Neural progenitor cell (in vitro differentiated cells): Measurements from ENCODE around the gene SIL1. TPM values are rescaled to one million over a fixed set of nuclear protein-coding genes. Genes with fewer than 3 reads are reported as not detected.
A peak's percentile ranks its signal among the peaks of the same experiment; 100 is the strongest.

Source experiments
- DNase-seq: peaks from one replicate; pipeline ENCODE4 v3.0.0-alpha.2; 2016; ENCODE audit warnings: low spot score
- H2AFZ ChIP-seq: fragments of 200-600 bp; sonication (generic); replicated peaks from 2 replicates; pipeline ENCODE4 v1.6.1; 2016; ENCODE audit warnings: antibody characterized with exemption
- H3F3A ChIP-seq: fragments of 200-600 bp; sonication (generic); 2 replicates; pipeline ENCODE4 v1.6.1; 2016; ENCODE audit warnings: antibody characterized with exemption, low read depth
- H3K27ac ChIP-seq: fragments of 200-600 bp; sonication (generic); 2 replicates; pipeline ENCODE4 v1.5.1; 2016; ENCODE audit warnings: mild to moderate bottlenecking
- H3K27me3 ChIP-seq: fragments of 200-600 bp; sonication (generic); 2 replicates; pipeline ENCODE4 v1.6.1; 2016; ENCODE audit warnings: mild to moderate bottlenecking, moderate library complexity
- H3K36me3 ChIP-seq: fragments of 200-600 bp; sonication (generic); 2 replicates; pipeline ENCODE4 v1.5.1; 2016
- H3K4me1 ChIP-seq: fragments of 200-600 bp; sonication (generic); 2 replicates; pipeline ENCODE4 v1.6.1; 2016; ENCODE audit warnings: mixed run types
- H3K4me2 ChIP-seq: fragments of 200-600 bp; sonication (generic); 2 replicates; pipeline ENCODE4 v1.6.1; 2016
- H3K4me3 ChIP-seq: fragments of 200-600 bp; sonication (generic); 2 replicates; pipeline ENCODE4 v1.5.1; 2016
- H3K79me2 ChIP-seq: fragments of 200-600 bp; sonication (generic); 2 replicates; pipeline ENCODE4 v1.6.1; 2016; ENCODE audit warnings: low read depth
- H3K9ac ChIP-seq: fragments of 200-600 bp; sonication (generic); 2 replicates; pipeline ENCODE4 v1.6.1; 2016
- H3K9me3 ChIP-seq: fragments of 200-600 bp; sonication (generic); 2 replicates; pipeline ENCODE4 v1.5.1; 2016; ENCODE audit warnings: low read depth
- H4K20me1 ChIP-seq: fragments of 200-600 bp; sonication (generic); 2 replicates; pipeline ENCODE4 v1.6.1; 2016; ENCODE audit warnings: low read depth
- H3K27ac Mint-ChIP-seq: 3 replicates; pipeline ENCODE4 v1.8.0; 2021; ENCODE audit warnings: mixed read lengths
- H3K27me3 Mint-ChIP-seq: 2 replicates; pipeline ENCODE4 v1.8.0; 2022; ENCODE audit warnings: low read depth, mild to moderate bottlenecking, inconsistent platforms, moderate library complexity, mixed read lengths; ENCODE audit not compliant: insufficient read depth
- H3K36me3 Mint-ChIP-seq: 3 replicates; pipeline ENCODE4 v1.8.0; 2021; ENCODE audit warnings: mixed read lengths
- H3K4me1 Mint-ChIP-seq: 3 replicates; pipeline ENCODE4 v1.8.0; 2021; ENCODE audit warnings: mixed read lengths
- H3K4me3 Mint-ChIP-seq: 3 replicates; pipeline ENCODE4 v1.8.0; 2021; ENCODE audit warnings: mild to moderate bottlenecking, moderate library complexity, mixed read lengths
- H3K9me3 Mint-ChIP-seq: 3 replicates; pipeline ENCODE4 v1.8.0; 2020; ENCODE audit warnings: mixed read lengths
- EZH2 ChIP-seq: fragments of 200-600 bp; sonication (generic); IDR thresholded peaks from 2 replicates; pipeline ENCODE4 v1.6.1; 2017; ENCODE audit warnings: antibody characterized with exemption, mild to moderate bottlenecking, moderate library complexity
- EZH2phosphoT487 ChIP-seq: fragments of 200-600 bp; sonication (generic); IDR thresholded peaks from 2 replicates; pipeline ENCODE4 v1.6.1; 2017; ENCODE audit warnings: antibody characterized with exemption
- total RNA-seq: library from RNA; depleted of rRNA; stranded (reverse); fragments of >200 nt; gene quantifications from 2 replicates; pipeline ENCODE4 v1.2.3, GENCODE V29; 2015; ENCODE audit warnings: low replicate concordance
- TF ChIP-seq, protein P1 (sequence below): fragments of 200-600 bp; sonication (generic); IDR thresholded peaks from 2 replicates; pipeline ENCODE4 v1.5.1; 2017; ENCODE audit warnings: antibody characterized with exemption, mild to moderate bottlenecking

Gene SIL1
- total RNA-seq, 1 donor from 2014 or later: 5.5 TPM

DNA sequence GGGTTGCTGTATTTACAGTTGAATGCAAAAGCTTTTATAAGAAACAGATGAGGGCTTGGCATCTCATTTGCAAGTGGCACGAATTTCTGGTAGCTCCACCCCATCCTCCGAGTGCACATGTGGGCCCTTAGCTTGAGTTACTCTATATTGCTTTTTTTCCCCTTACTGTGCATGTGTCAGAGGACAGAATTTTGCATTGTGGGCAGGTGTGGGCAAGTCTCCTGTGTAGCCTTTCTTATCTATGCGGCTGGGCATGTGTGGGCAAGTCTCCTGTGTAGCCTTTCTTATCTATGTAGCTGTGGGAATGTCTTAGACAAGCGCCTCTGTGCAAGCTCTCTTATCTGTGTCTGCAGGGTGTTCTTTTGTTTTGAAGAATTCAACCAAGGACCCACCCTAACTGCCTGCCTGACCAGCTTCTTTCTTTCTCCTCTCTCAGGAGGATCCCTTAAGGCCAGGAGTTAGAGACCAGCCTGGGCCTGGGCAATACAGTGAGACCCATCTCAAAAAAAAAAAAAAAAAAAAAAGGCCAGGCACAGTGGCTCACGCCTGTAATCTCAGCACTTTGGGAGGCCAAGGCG, 34.1 kb upstream of the SIL1 start:
- Histone ChIP-seq H3F3A (no peaks in the 10 kb centered on the region), H3K79me2 (no peaks in the 10 kb centered on the region), H3K36me3 (no peaks in the 10 kb centered on the region), H3K27me3 (no peaks in the 10 kb centered on the region), H3K9ac (no peak overlapping the region), H2AFZ (no peak overlapping the region), H3K4me1 (no peaks in the 10 kb centered on the region), H3K9me3 (no peaks in the 10 kb centered on the region), H3K4me3 (no peak overlapping the region), H4K20me1 (no peaks in the 10 kb centered on the region), H3K27ac (no peak overlapping the region), H3K4me2 (no peak overlapping the region)
- Mint-ChIP-seq H3K9me3 (peaks cover 6% of the 10 kb centered on the region), H3K36me3 (no peaks in the 10 kb centered on the region), H3K27me3 (peaks cover 2% of the 10 kb centered on the region), H3K27ac (no peak overlapping the region), H3K4me1 (no peaks in the 10 kb centered on the region), H3K4me3 (no peak overlapping the region)
- no peak for TF ChIP-seq EZH2
- TF ChIP-seq EZH2phosphoT487: no peak
- TF ChIP-seq, protein P1, sequence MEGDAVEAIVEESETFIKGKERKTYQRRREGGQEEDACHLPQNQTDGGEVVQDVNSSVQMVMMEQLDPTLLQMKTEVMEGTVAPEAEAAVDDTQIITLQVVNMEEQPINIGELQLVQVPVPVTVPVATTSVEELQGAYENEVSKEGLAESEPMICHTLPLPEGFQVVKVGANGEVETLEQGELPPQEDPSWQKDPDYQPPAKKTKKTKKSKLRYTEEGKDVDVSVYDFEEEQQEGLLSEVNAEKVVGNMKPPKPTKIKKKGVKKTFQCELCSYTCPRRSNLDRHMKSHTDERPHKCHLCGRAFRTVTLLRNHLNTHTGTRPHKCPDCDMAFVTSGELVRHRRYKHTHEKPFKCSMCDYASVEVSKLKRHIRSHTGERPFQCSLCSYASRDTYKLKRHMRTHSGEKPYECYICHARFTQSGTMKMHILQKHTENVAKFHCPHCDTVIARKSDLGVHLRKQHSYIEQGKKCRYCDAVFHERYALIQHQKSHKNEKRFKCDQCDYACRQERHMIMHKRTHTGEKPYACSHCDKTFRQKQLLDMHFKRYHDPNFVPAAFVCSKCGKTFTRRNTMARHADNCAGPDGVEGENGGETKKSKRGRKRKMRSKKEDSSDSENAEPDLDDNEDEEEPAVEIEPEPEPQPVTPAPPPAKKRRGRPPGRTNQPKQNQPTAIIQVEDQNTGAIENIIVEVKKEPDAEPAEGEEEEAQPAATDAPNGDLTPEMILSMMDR: no peak
- no peak for DNase-seq

- TF ChIP-seq EZH2 (no peak), EZH2phosphoT487 (no peak)
- TF ChIP-seq, protein P1: no peak
- Mint-ChIP-seq H3K36me3 (peaks cover 3% of the 10 kb centered on the region), H3K9me3 (peaks cover 4% of the 10 kb centered on the region), H3K27ac (no peak overlapping the region), H3K4me3 (no peak overlapping the region), H3K4me1 (peaks cover 4% of the 10 kb centered on the region), H3K27me3 (peaks cover 4% of the 10 kb centered on the region)
- DNase-seq: no peak
- no peaks in the 10 kb centered on the region for H3K27me3 ChIP-seq
- no peaks in the 10 kb centered on the region for H3K36me3 ChIP-seq
- no peaks in the 10 kb centered on the region for H3K9me3 ChIP-seq
- H3K9ac ChIP-seq: no peak overlapping the region
- H3K4me2 ChIP-seq: no peak overlapping the region
- no peaks in the 10 kb centered on the region for H3K79me2 ChIP-seq
- no peaks in the 10 kb centered on the region for H3F3A ChIP-seq
- no peaks in the 10 kb centered on the region for H4K20me1 ChIP-seq
- no peak overlapping the region for H3K27ac ChIP-seq
- H2AFZ ChIP-seq: peak overlapping the region; percentile 51
- no peak overlapping the region for H3K4me3 ChIP-seq
- H3K4me1 ChIP-seq: no peaks in the 10 kb centered on the region
Observed at GRCh38 chr5:139228201-139228803, 30.1 kb upstream of the SIL1 start.

GRCh38 chr5:139226131-139226530, 28.0 kb upstream of the SIL1 start:
- Mint-ChIP-seq H3K4me1 (peaks cover 13% of the 10 kb centered on the region), H3K9me3 (peaks cover 2% of the 10 kb centered on the region), H3K27ac (no peak overlapping the region), H3K27me3 (peaks cover 4% of the 10 kb centered on the region), H3K36me3 (peaks cover 3% of the 10 kb centered on the region), H3K4me3 (no peak overlapping the region)
- H3K9me3 ChIP-seq: no peaks in the 10 kb centered on the region
- no peak overlapping the region for H3K4me3 ChIP-seq
- peaks cover 10% of the 10 kb centered on the region for H3K4me1 ChIP-seq
- TF ChIP-seq EZH2phosphoT487: no peak
- no peak for TF ChIP-seq EZH2
- TF ChIP-seq, protein P1: no peak
- H2AFZ ChIP-seq: no peak overlapping the region
- no peaks in the 10 kb centered on the region for H3K27me3 ChIP-seq
- H3K4me2 ChIP-seq: no peak overlapping the region
- H4K20me1 ChIP-seq: no peaks in the 10 kb centered on the region
- H3K9ac ChIP-seq: no peak overlapping the region
- no peaks in the 10 kb centered on the region for H3K79me2 ChIP-seq
- H3K27ac ChIP-seq: no peak overlapping the region
- no peaks in the 10 kb centered on the region for H3K36me3 ChIP-seq
- H3F3A ChIP-seq: peaks cover 9% of the 10 kb centered on the region
- DNase-seq: no peak
